H9 (cell line): ENCODE results near the gene P4HA2. TPM values are rescaled to one million over a fixed set of nuclear protein-coding genes. Genes with fewer than 3 reads are reported as not detected.

Experiments
- DNase-seq: peaks from one replicate; pipeline ENCODE4 v3.0.0-alpha.2; 2017
- H2AFZ ChIP-seq: one replicate; pipeline ENCODE4 v1.6.1; 2013; ENCODE audit warnings: mild to moderate bottlenecking, low read length, control low read depth, moderate library complexity
- H2AK5ac ChIP-seq: 2 replicates; pipeline ENCODE4 v1.6.1; 2013; ENCODE audit warnings: low read length, control low read depth, mixed read lengths; ENCODE audit not compliant: insufficient read length
- H2BK120ac ChIP-seq: one replicate; pipeline ENCODE4 v1.6.1; 2013; ENCODE audit warnings: low read depth, mild to moderate bottlenecking, low read length, control low read depth, inconsistent platforms; ENCODE audit not compliant: poor library complexity, severe bottlenecking
- H2BK12ac ChIP-seq: 2 replicates; pipeline ENCODE4 v1.6.1; 2013; ENCODE audit warnings: low read length, control low read depth, mixed read lengths, low read depth; ENCODE audit not compliant: insufficient read length
- H2BK15ac ChIP-seq: 2 replicates; pipeline ENCODE4 v1.6.1; 2013; ENCODE audit warnings: low read depth, low read length, control low read depth
- H2BK20ac ChIP-seq: one replicate; pipeline ENCODE4 v1.6.1; 2013; ENCODE audit warnings: low read depth, mild to moderate bottlenecking, low read length, control low read depth, inconsistent platforms; ENCODE audit not compliant: poor library complexity, severe bottlenecking
- H2BK5ac ChIP-seq: 2 replicates; pipeline ENCODE4 v1.6.1; 2013; ENCODE audit warnings: low read length, control low read depth, mixed read lengths; ENCODE audit not compliant: insufficient read length
- H3K14ac ChIP-seq: 2 replicates; pipeline ENCODE4 v1.6.1; 2013; ENCODE audit warnings: low read length, control low read depth; ENCODE audit not compliant: insufficient read depth
- H3K18ac ChIP-seq: 2 replicates; pipeline ENCODE4 v1.6.1; 2013; ENCODE audit warnings: low read depth, mild to moderate bottlenecking, mixed read lengths, low read length, control low read depth; ENCODE audit not compliant: insufficient read length
- H3K23ac ChIP-seq: 2 replicates; pipeline ENCODE4 v1.6.1; 2013; ENCODE audit warnings: low read length, control low read depth, mixed read lengths, low read depth; ENCODE audit not compliant: insufficient read length
- H3K23me2 ChIP-seq: 2 replicates; pipeline ENCODE4 v1.6.1; 2013; ENCODE audit warnings: low read depth, mild to moderate bottlenecking, mixed read lengths, low read length, control low read depth; ENCODE audit not compliant: insufficient read length, poor library complexity, severe bottlenecking
- H3K27ac ChIP-seq: 2 replicates; pipeline ENCODE4 v1.5.1; 2013; ENCODE audit warnings: low read length, control low read depth, mixed read lengths, low read depth; ENCODE audit not compliant: insufficient read length
- H3K27me3 ChIP-seq: 2 replicates; pipeline ENCODE4 v1.6.1; 2013; ENCODE audit warnings: low read length, control low read depth, inconsistent platforms; ENCODE audit not compliant: insufficient read depth
- H3K4ac ChIP-seq: 2 replicates; pipeline ENCODE4 v1.6.1; 2013; ENCODE audit warnings: low read depth, mild to moderate bottlenecking, control low read depth, inconsistent platforms, low read length, moderate library complexity
- H3K4me1 ChIP-seq: 2 replicates; pipeline ENCODE4 v1.6.1; 2013; ENCODE audit warnings: low read length, control low read depth, inconsistent platforms; ENCODE audit not compliant: insufficient read depth
- H3K4me2 ChIP-seq: 2 replicates; pipeline ENCODE4 v1.6.1; 2013; ENCODE audit warnings: low read length, control low read depth, mixed read lengths; ENCODE audit not compliant: insufficient read length, insufficient read depth
- H3K56ac ChIP-seq: 2 replicates; pipeline ENCODE4 v1.6.1; 2013; ENCODE audit warnings: low read depth, mild to moderate bottlenecking, mixed read lengths, low read length, control low read depth; ENCODE audit not compliant: insufficient read length
- H3K79me1 ChIP-seq: 2 replicates; pipeline ENCODE4 v1.6.1; 2013; ENCODE audit warnings: low read depth, mild to moderate bottlenecking, moderate library complexity, low read length, control low read depth, inconsistent platforms; ENCODE audit not compliant: insufficient read depth, poor library complexity, severe bottlenecking
- H3K79me2 ChIP-seq: 2 replicates; pipeline ENCODE4 v1.6.1; 2013; ENCODE audit warnings: low read length, control low read depth, inconsistent platforms; ENCODE audit not compliant: insufficient read depth
- H3K9ac ChIP-seq: 2 replicates; pipeline ENCODE4 v1.6.1; 2013; ENCODE audit warnings: low read length, control low read depth, mixed read lengths; ENCODE audit not compliant: insufficient read length; ENCODE audit errors: extremely low read depth
- H3K9me3 ChIP-seq: one replicate; pipeline ENCODE4 v1.6.1; 2013; ENCODE audit warnings: low read depth, low read length, inconsistent platforms; ENCODE audit not compliant: control insufficient read depth
- H3T11ph ChIP-seq: one replicate; pipeline ENCODE4 v1.6.1; 2013; ENCODE audit warnings: mild to moderate bottlenecking, low read length, control low read depth, inconsistent platforms
- H4K20me1 ChIP-seq: one replicate; pipeline ENCODE4 v1.6.1; 2013; ENCODE audit not compliant: control insufficient read depth, insufficient read length, insufficient read depth
- H4K5ac ChIP-seq: 2 replicates; pipeline ENCODE4 v1.6.1; 2013; ENCODE audit warnings: low read depth, mild to moderate bottlenecking, mixed read lengths, low read length, control low read depth; ENCODE audit not compliant: insufficient read length
- H4K8ac ChIP-seq: replicated peaks from 2 replicates; pipeline ENCODE4 v1.6.1; 2013; ENCODE audit warnings: low read length, control low read depth, mixed read lengths, low read depth; ENCODE audit not compliant: insufficient read length
- H4K91ac ChIP-seq: 2 replicates; pipeline ENCODE4 v1.6.1; 2013; ENCODE audit warnings: low read depth, mild to moderate bottlenecking, moderate library complexity, mixed read lengths, low read length, control low read depth; ENCODE audit not compliant: insufficient read length
- H3K27ac Mint-ChIP-seq, 3 experiments: 2 replicates in 2 of 3; 3 replicates in 1 of 3; pipeline ENCODE4 v1.8.0; 2020 to 2021; ENCODE audit warnings: mixed read lengths in 3 of 3, mild to moderate bottlenecking in 1 of 3, moderate library complexity in 1 of 3
- H3K27me3 Mint-ChIP-seq: 2 replicates; pipeline ENCODE4 v1.8.0; 2021; ENCODE audit warnings: low read depth, mild to moderate bottlenecking, moderate library complexity, mixed read lengths
- H3K36me3 Mint-ChIP-seq, 3 experiments: 2 replicates in 2 of 3; 3 replicates in 1 of 3; pipeline ENCODE4 v1.8.0; 2020 to 2021; ENCODE audit warnings: low read depth in 3 of 3, mixed read lengths in 3 of 3; ENCODE audit not compliant: insufficient read depth in 1 of 3
- H3K4me1 Mint-ChIP-seq, 2 experiments: 2 replicates each; pipeline ENCODE4 v1.8.0; 2020; ENCODE audit warnings: mixed read lengths in 2 of 2
- H3K4me3 Mint-ChIP-seq, 2 experiments: 2 replicates in 1 of 2; 3 replicates in 1 of 2; pipeline ENCODE4 v1.8.0; 2020 to 2021; ENCODE audit warnings: mild to moderate bottlenecking in 2 of 2, mixed read lengths in 2 of 2, moderate library complexity in 1 of 2
- H3K9me3 Mint-ChIP-seq, 2 experiments: 2 replicates in 1 of 2; 3 replicates in 1 of 2; pipeline ENCODE4 v1.8.0; 2020; ENCODE audit warnings: mild to moderate bottlenecking in 2 of 2, mixed read lengths in 2 of 2, moderate library complexity in 1 of 2
- CTCF ChIP-seq: fragments of 200-600 bp; sonication (generic); conservative IDR thresholded peaks from 3 replicates; pipeline ENCODE4 v1.8.0; 2021; ENCODE audit warnings: antibody characterized with exemption, mild to moderate bottlenecking
- WGBS: extraction: QIAGEN DNeasy Blood & Tissue Kit; methylation state at CpG from one replicate; pipeline ENCODE4 v1.1.7; 2013; ENCODE audit warnings: missing lambda C conversion rate, low lambda C conversion rate, mixed read lengths; ENCODE audit not compliant: insufficient read length; ENCODE audit errors: extremely low coverage; 5-methylcytosine and 5-hydroxymethylcytosine counted together
- total RNA-seq: library from RNA; stranded (reverse); gene quantifications from 2 replicates; pipeline ENCODE4 v1.2.1, GENCODE V29; 2021

The P4HA2 gene
- total RNA-seq, 1 experiment from 2014 or later = 15.3 TPM

GRCh38 chr5:132253008-132253441, 25.4 kb upstream of the P4HA2 start:
- TF ChIP-seq CTCF = no peak
- H3K36me3 Mint-ChIP-seq = no peaks in the 10 kb centered on the region
- H3K4me1 Mint-ChIP-seq = peaks cover 15 to 18% of the 10 kb centered on the region in 2 experiments
- H3T11ph ChIP-seq = no peak overlapping the region
- no peak overlapping the region for H3K27ac Mint-ChIP-seq
- no peaks in the 10 kb centered on the region for H3K23me2 ChIP-seq
- H2BK5ac ChIP-seq = no peak overlapping the region
- H3K9me3 Mint-ChIP-seq = no peaks in the 10 kb centered on the region
- H3K56ac ChIP-seq = no peak overlapping the region
- no peak overlapping the region for H2BK120ac ChIP-seq
- H3K27me3 ChIP-seq = no peaks in the 10 kb centered on the region; the same call in 1 of the 2 replicates
- no peak overlapping the region for H3K23ac ChIP-seq
- no peak overlapping the region for H3K27ac ChIP-seq
- H4K20me1 ChIP-seq = no peaks in the 10 kb centered on the region
- H2BK15ac ChIP-seq = no peak overlapping the region
- H2BK12ac ChIP-seq = no peak overlapping the region
- no peak overlapping the region for H4K91ac ChIP-seq
- no peak overlapping the region for H4K8ac ChIP-seq
- no peaks in the 10 kb centered on the region for H3K79me2 ChIP-seq
- H3K14ac ChIP-seq = no peak overlapping the region
- no peaks in the 10 kb centered on the region for H3K79me1 ChIP-seq
- no peak overlapping the region for H3K4ac ChIP-seq
- H4K5ac ChIP-seq = no peak overlapping the region
- peaks cover 4% of the 10 kb centered on the region; the same call in 1 of the 2 replicates for H3K4me1 ChIP-seq
- no peak overlapping the region for H2AK5ac ChIP-seq
- H3K18ac ChIP-seq = no peak overlapping the region
- peaks cover 22% of the 10 kb centered on the region for H3K27me3 Mint-ChIP-seq
- no peak overlapping the region for H3K4me2 ChIP-seq
- H2BK20ac ChIP-seq = no peak overlapping the region
- no CpG with 5 or more reads among the region's 4 CpGs for WGBS
- no peak overlapping the region for H3K4me3 Mint-ChIP-seq
- no peaks in the 10 kb centered on the region for H3K9me3 ChIP-seq
- H3K9ac ChIP-seq = no peak overlapping the region
- peak; percentile 25 for DNase-seq
- H2AFZ ChIP-seq = no peak overlapping the region
